CD4-positive, alpha-beta T cell treated with Interleukin-12 subunit alpha and Interleukin-12 subunit beta, for 1 hour (primary cell): Measurements from ENCODE around the gene ZAP70.
"Not testable (repeated sequence)": the region's sequence is repeated elsewhere in the genome, so short reads cannot be mapped to it uniquely, and the experiment has no call there.

Source experiments
- DNase-seq: peaks from one replicate; pipeline ENCODE4 v3.0.0-alpha.2; 2020

Gene ZAP70

DNA sequence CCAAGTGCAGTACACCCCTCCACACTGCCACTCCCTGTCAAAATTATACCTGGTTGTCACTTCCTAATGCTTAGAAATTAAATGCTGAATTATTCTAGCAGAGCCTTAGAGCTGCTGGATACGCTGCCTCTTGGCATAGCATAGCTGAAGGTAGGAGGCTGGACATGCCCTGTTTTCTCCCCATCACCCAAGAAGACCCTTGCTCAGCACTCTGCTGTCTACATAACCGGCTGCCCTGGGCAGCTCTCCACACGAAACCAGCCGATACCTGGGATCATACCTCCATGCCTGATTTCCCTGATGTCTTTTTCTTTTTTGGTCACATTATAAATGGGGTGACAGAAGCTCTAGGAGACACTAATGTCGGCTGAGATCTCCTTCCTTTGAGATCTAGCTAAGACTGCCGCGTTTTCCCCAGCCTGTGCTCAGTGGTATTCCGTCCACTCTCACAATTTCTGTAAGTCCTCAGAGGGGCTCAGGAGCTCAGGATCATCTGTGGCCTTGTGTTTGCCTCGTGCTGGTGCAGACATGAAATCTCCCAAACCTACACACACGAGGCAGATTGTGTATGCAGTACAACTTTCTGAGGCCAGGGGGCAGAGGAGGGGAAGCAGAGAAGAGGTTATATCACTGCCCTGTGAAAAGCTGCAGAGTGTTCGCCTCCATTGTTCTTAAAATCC, 13.5 kb upstream of the ZAP70 start:
- DNase-seq: peak; percentile 70

DNA sequence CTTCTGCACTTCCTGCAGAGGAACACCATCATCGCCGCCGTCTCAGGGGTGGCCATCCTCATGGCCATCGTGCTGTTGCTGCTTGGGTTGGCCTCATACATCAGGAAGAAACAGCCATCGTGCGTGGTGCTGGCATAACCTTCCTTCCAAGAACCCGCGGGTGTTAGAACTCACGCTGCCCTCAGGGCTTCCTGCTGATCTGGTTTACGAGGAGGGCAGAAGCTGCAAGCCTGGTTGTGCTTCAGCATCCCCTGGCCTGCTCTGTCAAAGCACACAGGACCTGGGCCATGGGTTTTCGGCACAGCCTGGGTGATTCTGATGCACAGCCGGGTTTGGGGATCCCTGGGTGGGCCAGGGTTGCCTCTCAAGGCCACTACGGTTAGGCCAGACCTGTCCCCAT, 12.2 kb upstream of the ZAP70 start:
- DNase-seq: no peak

DNA sequence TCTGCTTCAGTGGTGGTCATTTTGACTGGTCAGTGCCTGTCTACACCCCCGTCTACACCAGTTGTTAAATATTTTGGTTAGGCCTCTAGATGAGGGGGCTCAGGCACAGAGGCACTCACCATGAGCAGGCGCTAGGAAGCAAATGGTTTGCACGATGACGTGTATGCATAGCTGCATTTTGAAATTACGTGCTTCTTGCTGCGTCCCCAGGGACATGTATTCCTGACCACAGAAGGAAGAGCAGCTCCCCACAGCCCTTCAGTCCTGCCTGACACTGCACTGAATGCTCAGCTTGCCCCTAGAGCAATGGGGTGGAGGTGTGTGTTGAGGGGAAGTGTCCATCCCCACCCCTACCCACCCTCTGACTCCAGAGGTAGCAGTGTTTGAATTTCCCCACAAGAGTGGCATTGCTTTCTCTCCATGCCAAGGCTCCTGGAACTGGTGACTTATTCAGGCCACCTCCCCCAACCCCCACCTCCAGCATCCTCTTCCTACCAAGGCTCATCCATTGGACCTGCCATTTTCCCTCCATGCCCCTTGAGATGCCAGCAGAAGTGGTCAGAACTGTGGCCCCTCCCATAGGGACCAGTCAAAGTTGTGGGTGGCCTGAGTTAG, 11.4 kb upstream of the ZAP70 start:
- no peak for DNase-seq

DNA sequence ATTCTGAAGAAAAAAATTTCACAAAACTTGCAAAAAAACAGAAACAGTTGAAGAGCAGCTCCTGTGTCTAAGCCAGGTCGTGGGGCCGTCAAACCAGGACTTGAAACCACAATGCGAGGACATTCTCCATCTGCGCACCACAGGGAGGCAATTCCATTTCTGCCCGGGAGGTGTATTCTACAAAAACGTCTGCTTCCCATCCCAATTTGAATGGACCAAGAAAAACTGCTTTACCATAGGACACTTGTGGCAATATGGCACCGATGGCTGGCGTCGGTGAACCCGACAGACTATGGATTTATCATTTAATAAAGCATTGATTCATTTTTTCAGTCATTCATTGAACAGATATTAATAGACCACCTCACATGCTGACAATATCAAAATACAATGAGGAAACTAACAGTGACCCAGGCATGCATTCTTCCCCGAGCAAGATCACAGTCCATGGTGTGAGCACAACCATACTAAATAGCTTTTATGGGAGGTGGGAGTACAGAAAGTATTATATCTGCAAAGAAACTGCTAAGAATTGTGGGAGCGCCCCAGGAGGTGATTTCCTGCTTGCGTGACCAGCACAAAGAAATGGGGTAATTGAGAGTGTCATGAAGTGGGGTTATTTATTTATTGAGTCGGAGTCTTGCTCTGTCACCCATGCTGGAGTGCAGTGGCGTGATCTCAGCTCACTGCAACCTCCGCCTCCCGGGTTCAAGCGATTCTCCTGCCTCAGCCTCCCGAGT, 10.5 kb upstream of the ZAP70 start:
- DNase-seq: no peak

DNA sequence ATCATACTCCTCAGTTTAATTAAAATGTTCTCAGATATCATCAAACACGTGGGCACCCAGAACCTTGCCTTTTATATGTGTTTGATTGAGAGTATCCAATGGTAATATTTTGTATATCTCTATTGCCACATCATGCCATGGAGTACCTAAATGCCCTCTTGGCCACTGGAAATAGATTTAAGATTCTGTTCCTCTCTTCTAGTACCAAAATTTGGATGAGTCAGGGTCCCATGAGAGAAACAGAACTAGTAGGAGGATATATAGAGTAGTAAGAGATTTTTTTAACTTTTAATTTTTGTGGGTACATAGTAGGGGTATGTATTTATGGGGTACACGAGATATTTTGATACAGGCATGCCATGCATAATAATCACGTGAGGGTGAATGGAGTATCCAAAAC, 9.6 kb upstream of the ZAP70 start:
- DNase-seq: no peak

DNA sequence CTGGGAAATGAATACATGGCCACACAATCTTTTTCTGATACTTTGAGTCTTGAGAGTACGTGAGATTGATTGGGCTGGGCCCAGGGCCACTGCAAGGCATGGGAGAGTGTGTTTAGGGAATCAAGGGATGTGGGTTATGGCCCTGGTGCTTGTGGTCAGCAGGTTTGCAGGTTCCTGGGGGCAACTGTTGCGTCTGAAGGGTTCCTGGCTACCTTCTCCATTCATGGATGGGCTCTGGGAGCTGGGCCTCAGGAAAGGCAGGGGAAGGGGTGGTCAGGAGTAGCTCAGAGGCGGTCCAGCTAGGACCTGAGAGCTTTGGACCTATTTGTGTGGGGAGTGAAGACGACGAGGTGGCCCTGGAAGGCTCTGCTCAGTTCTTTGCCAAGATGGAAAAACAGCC, 8.4 kb upstream of the ZAP70 start:
- DNase-seq: no peak

DNA sequence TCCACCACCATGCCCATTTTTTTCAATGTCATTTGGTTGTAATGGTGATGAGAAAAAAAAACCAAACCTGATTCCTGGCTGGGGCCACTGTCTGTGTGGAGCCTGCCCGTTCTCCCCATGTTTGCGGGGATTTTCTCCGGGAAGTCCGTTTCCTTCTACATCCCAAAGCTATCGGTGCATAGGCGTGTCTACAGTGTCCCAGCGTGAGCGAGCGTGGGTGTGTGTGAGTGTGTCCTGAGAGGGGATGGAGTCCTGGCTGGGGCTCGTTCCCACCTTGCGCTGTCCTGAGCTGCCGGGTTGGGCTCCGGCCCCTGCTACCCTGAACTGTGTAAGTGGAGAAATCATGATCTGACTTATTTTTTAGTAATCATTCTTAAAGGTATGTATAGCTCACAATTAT, 7.3 kb upstream of the ZAP70 start:
- DNase-seq: no peak

DNA sequence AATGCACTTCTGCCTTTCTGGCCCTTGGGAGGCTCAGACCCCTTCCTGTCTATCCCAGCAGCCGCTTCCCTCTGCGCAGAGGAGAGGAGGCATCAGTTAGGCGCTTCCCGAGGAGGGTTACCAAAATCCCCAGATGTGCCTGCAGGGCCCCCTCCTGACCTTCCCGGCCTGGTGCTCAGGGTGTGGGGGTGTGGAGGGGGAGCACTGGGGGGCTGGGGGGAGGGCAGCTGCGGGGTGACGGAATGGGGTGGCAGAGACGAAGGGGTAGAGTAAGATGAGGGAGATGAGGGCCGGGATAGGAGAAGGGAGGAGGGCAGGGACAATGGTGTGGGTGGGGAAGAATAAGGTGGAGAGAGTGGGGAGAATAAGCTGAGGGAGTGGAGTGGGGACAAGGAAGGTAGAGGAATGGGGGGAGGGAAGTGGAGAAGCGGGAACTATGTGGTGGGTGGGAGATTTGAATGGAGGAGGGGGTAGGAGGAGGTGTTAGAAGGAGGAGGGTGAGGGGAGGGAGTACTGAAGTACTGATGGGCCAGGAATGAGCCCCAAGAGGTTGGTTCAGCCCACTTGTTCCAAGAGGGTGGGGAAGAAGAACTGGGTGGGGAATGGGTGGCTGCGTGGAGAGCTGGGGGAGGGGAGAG, 6.5 kb upstream of the ZAP70 start:
- DNase-seq: no peak

DNA sequence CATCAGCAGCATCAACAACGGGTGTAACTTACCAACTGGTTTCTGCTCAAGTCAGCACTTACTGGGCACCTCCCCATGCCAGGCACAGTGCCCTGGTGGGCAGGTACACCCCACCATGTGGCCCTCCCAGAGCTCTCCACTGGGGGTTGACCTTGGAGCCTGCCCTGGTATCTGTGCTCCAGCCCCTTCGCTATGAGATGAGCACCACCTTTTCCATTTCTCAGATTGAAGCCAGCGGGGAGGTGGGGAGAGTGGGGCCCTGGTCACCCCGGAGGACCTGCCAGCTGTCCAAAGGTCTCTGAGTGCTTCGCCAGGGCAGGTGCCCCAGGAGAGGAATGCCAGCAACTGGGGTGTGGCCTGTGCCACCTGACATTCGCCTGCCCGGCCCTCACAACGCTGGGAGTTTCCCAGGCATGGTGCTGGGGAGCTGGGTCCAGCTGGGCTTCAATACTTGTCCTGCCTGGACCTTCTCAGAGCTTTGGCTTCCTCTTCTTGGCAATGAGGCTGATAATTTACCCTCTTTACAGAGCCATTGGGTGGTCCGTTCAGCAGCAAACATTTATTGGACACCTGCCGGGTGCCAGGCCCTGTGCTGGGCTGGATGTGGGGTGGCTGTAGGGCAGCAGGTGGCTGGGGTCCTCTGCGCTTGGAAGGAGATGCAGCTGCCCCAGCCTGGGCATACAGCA, 5.9 kb upstream of the ZAP70 start:
- DNase-seq: no peak

DNA sequence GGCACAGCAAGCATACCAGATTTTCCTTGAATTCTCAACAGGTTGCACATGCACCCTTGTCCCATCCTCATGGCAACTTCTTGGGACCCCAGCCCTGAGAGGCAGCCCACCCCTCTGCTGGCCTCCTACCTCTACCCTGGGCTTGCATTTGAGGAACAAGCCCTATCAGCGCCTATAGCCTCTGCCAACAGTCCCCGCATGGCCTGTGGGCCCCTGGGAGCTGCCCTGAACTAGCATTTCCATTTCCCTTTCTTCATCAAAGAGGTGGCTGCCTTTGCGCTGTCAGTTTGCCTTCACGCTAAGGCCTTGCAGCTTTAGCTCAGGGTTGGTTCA, 5.4 kb upstream of the ZAP70 start:
- DNase-seq: no peak

DNA sequence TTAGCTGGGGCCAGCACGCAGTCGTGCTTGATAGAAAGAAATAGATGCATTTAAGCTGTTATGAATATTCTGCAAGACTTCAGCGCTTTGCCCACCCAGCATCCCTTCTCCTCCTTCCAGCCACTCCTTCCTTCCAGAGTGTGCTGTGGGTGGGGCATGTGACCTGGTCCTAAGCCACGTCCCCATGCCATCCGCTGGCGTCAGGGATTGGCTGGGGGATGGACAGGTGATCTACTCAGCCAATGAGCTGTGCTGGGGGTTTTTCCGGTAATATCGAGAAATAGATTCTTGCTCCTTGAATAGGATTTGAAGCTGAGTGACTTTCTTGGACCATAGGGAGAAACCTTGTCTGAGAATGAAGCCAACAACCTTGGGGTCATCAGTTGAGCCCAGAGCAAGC, 4.8 kb upstream of the ZAP70 start:
- DNase-seq: no peak

DNA sequence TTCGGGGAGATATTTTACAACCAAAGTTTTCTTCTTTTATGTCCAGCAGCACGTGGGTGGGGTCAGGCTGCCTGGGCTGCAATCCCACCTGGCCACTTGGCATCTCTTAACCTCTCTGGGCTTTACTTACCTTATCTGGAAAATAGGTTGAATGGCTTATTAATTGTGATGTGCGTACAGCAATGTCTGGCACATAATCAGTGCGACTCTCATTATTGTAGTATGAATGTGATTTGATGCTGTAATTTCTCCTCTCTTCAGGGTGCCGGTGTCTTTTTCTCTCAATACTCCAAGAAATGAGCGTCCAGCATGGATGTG, 2.0 kb upstream of the ZAP70 start:
- DNase-seq: no peak

DNA sequence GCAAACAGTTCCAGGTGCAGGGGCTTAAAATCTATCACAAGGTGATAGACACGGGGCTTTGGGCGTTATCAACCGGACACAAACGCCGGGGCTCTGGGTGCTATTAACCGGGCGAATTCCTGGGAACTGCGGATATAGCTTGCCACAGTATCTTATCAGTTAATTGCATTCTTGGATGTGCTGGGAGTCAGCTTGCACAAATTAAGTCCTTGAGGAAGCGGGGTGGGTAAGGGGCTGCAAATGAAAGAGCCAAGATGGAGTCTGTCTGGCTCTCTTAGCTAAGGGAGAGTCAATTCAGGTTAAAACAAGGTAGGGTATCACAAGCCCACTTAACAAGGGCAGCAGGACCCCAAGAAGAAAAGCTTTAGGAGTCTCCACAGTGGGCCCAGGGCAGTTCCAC, 1.2 kb upstream of the ZAP70 start:
- DNase-seq: not testable (repeated sequence)

DNA sequence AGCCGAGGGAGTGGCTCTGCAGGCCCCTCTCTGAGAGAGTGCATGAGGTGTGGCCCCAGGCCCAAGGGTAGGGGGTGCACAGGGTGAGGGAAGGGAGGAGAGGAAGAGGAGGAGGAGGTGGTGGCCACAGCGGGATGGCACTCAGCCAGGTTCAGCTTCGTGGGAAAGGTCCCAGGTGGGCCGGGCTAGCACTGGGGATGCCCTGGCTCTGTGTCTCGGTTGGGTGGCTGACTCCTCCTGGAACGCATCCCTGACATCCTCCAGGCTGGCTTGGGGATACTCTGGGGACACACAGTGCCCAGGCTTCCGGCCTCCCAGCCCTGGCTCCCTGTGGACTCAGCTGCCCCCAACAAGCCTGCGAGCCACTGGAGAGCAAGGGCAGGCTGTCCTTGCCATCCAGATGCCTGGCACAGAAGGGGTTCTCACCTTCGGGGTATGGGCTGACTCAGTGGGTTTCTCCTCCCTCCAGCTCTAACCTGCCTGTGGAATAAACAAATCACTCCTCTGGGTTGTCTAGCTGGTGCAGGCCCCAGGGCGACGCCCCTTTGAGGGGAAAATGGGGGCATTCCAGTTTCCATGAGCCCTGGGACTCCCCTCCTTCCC, 582 bp upstream of the ZAP70 start:
- DNase-seq: no peak

DNA sequence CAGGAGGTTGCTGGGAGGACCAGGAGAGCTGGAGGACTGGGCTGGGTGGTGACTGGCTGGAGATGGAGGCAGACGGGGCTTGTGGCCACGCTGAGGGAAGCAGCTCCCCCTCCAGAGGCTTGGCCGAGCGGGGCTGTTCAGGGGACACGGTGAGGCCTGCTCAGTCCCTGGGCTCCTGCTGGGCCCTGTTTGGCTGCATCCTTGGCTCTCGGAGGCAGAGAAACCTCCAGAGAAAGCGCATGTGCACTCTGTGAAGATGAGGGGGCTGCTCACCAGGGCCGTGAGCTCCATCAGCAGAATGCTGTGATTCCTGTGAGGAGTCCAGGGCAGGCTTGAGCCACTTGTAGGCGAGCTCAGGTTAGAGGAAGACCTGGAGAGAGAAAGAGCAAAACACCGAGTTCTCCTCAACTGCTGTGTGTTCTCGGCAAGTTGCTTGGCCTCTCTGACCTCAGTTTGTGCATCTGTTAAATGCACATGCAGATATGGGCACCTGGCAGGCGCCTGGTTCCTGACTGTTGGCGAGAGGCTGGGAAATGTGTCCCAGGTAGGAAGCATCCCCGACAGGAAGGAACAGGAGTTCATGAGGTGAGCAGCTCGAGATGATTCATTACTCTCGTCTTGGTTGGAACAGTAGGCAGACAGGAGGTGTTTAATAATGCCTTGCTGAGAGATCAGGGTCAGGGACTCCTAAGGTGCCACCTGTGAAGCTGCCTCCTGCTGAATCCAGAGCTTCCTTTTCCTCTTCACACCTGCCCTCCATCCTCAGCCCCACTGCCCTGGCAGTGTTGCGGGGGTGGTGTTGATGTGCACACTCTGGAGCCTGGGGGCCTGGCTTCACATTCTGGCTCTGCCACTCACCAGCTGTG, 941 bp downstream of the ZAP70 start:
- no peak for DNase-seq

DNA sequence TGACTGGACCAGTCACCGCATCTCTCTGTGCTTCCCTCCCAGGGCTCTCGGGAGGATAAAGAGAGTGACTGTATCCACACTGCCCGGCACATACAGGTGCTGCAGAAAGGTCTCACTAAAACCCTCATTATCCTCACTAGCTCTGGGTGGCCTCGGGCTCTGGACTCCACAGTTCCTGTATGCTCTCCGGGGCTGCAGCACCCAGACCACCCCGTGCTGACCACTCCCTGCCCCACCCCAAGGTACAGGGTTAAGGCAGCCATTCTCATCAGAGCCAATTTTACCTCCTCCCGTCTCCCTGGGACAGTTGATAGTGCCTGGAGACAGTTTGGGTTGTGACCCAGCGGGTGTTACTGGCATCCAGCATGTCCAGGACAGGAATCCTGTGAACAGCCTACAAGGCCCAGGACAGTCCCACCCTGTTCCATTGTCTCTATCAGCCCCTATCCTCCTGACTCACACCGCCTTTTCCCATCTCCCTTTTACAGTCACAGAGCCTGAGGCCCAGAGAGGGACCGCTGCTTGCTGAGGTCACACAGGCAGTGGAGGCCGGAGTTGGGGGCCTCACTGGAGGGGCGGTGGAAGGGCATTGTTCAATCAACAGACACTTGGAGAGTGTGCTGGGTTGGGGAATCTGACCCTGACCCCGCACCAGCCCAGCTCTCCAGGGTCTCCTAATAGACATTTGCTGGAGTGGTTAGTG, 1.7 kb downstream of the ZAP70 start:
- no peak for DNase-seq

DNA sequence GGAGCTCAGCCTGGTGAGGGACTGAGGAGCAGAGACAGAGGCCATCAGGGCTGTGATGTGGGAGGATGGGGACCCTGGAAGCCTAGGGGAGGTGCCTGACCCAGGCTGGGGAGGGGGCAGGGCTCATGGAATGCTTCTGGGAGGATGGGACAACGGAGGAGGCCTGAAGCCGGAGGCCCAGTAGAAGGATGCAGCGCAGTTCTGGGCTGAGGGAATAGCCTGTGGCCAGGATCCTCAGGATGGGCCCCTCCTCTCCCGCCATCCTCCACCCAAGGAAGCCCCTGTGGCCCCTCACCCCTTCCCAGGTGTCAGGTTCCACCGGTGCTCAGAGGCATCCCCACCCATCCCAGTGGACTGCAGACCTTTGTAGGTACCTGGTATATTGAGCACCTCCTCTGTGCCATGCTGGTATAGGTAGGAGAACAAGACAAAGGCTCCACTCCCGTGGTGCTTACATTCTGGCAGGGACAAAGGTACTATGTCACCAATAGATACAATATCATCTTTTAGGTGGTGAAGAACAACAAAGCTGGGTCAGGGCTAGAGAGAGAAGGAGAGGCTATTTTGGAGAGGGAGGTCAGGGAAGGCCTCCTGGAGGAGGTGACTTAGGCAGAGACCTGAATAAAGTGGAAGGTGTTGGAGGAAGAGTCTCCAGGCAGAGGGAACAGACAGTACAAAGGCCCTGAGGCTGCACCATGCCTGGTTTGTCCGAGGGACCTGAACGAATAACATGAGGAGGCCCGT, 2.7 kb downstream of the ZAP70 start:
- no peak for DNase-seq

DNA sequence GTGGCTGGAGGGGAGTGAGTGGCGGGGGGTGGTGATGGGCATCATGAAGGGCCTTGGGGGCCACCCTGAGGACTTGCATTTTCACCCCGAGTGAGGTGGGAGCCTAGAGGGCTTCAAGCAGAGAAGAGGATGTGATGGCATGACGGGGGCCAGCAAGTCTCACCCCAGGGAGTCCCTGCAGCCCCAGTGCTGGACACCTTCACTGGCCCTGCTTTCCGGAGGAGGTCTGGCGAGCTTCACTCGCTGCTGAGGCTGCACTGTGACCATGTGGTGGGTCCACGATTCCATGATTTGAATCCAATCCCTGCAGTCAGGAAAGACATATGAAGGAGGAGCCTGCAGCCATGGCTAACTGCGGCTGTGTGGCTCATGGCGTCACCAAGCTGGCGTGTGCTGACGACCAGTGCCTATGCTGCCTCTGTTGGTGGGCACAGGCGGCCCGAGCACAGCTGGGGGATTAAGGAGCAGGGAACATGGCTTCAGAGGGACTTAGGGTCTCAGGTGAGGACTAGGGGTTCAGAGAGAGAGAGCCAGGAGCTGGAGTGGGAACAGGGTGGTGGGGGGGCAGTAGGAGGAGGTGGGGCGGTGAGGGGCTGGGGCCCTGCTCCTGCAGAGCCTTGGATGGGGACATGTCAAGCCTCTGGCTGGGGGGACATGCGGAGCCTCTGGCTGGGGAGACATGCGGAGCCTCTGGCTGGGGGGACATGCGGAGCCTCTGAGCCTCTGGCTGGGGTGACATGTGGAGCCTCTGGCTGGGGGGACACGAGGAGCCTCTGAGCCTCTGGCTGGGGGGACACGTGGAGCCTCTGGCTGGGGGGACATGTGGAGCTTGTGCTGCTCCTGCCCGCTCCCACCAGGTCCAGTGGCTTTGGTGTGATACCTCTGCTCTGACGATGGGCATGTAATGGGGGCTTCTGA, 3.6 kb downstream of the ZAP70 start:
- DNase-seq: no peak

DNA sequence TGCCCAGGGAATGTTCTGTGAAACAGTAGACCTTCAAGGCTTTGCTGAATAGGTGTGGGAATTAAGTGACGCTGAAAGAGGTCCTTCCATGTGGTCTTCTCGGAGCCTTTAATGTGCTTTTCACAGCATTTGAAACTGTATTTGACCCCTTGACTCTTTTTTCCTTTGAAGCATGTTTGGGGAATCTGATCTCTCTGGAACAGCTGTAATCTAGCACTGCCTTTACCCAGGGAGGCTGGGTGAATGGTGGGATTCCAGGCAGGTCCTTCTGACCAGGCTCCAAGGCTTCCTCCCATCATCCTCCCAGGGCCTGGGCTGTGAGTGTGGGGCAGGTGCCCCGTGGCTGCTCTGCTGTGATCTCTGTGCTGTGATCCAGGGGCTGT, 4.2 kb downstream of the ZAP70 start:
- no peak for DNase-seq
